H9 (cell line): Measurements from ENCODE around the gene MAEA. TPM values are rescaled to one million over a fixed set of nuclear protein-coding genes. Genes with fewer than 3 reads are reported as not detected.

ENCODE experiments used
- DNase-seq: peaks from one replicate; pipeline ENCODE4 v3.0.0-alpha.2; 2017
- H2AFZ ChIP-seq: one replicate; pipeline ENCODE4 v1.6.1; 2013; ENCODE audit warnings: mild to moderate bottlenecking, low read length, control low read depth, moderate library complexity
- H2AK5ac ChIP-seq: 2 replicates; pipeline ENCODE4 v1.6.1; 2013; ENCODE audit warnings: low read length, control low read depth, mixed read lengths; ENCODE audit not compliant: insufficient read length
- H2BK120ac ChIP-seq: one replicate; pipeline ENCODE4 v1.6.1; 2013; ENCODE audit warnings: low read depth, mild to moderate bottlenecking, low read length, control low read depth, inconsistent platforms; ENCODE audit not compliant: poor library complexity, severe bottlenecking
- H2BK12ac ChIP-seq: 2 replicates; pipeline ENCODE4 v1.6.1; 2013; ENCODE audit warnings: low read length, control low read depth, mixed read lengths, low read depth; ENCODE audit not compliant: insufficient read length
- H2BK15ac ChIP-seq: 2 replicates; pipeline ENCODE4 v1.6.1; 2013; ENCODE audit warnings: low read depth, low read length, control low read depth
- H2BK20ac ChIP-seq: one replicate; pipeline ENCODE4 v1.6.1; 2013; ENCODE audit warnings: low read depth, mild to moderate bottlenecking, low read length, control low read depth, inconsistent platforms; ENCODE audit not compliant: poor library complexity, severe bottlenecking
- H2BK5ac ChIP-seq: 2 replicates; pipeline ENCODE4 v1.6.1; 2013; ENCODE audit warnings: low read length, control low read depth, mixed read lengths; ENCODE audit not compliant: insufficient read length
- H3K14ac ChIP-seq: 2 replicates; pipeline ENCODE4 v1.6.1; 2013; ENCODE audit warnings: low read length, control low read depth; ENCODE audit not compliant: insufficient read depth
- H3K18ac ChIP-seq: 2 replicates; pipeline ENCODE4 v1.6.1; 2013; ENCODE audit warnings: low read depth, mild to moderate bottlenecking, mixed read lengths, low read length, control low read depth; ENCODE audit not compliant: insufficient read length
- H3K23ac ChIP-seq: 2 replicates; pipeline ENCODE4 v1.6.1; 2013; ENCODE audit warnings: low read length, control low read depth, mixed read lengths, low read depth; ENCODE audit not compliant: insufficient read length
- H3K23me2 ChIP-seq: 2 replicates; pipeline ENCODE4 v1.6.1; 2013; ENCODE audit warnings: low read depth, mild to moderate bottlenecking, mixed read lengths, low read length, control low read depth; ENCODE audit not compliant: insufficient read length, poor library complexity, severe bottlenecking
- H3K27ac ChIP-seq: 2 replicates; pipeline ENCODE4 v1.5.1; 2013; ENCODE audit warnings: low read length, control low read depth, mixed read lengths, low read depth; ENCODE audit not compliant: insufficient read length
- H3K27me3 ChIP-seq: 2 replicates; pipeline ENCODE4 v1.6.1; 2013; ENCODE audit warnings: low read length, control low read depth, inconsistent platforms; ENCODE audit not compliant: insufficient read depth
- H3K4ac ChIP-seq: 2 replicates; pipeline ENCODE4 v1.6.1; 2013; ENCODE audit warnings: low read depth, mild to moderate bottlenecking, control low read depth, inconsistent platforms, low read length, moderate library complexity
- H3K4me1 ChIP-seq: 2 replicates; pipeline ENCODE4 v1.6.1; 2013; ENCODE audit warnings: low read length, control low read depth, inconsistent platforms; ENCODE audit not compliant: insufficient read depth
- H3K4me2 ChIP-seq: 2 replicates; pipeline ENCODE4 v1.6.1; 2013; ENCODE audit warnings: low read length, control low read depth, mixed read lengths; ENCODE audit not compliant: insufficient read length, insufficient read depth
- H3K56ac ChIP-seq: 2 replicates; pipeline ENCODE4 v1.6.1; 2013; ENCODE audit warnings: low read depth, mild to moderate bottlenecking, mixed read lengths, low read length, control low read depth; ENCODE audit not compliant: insufficient read length
- H3K79me1 ChIP-seq: 2 replicates; pipeline ENCODE4 v1.6.1; 2013; ENCODE audit warnings: low read depth, mild to moderate bottlenecking, moderate library complexity, low read length, control low read depth, inconsistent platforms; ENCODE audit not compliant: insufficient read depth, poor library complexity, severe bottlenecking
- H3K79me2 ChIP-seq: 2 replicates; pipeline ENCODE4 v1.6.1; 2013; ENCODE audit warnings: low read length, control low read depth, inconsistent platforms; ENCODE audit not compliant: insufficient read depth
- H3K9ac ChIP-seq: 2 replicates; pipeline ENCODE4 v1.6.1; 2013; ENCODE audit warnings: low read length, control low read depth, mixed read lengths; ENCODE audit not compliant: insufficient read length; ENCODE audit errors: extremely low read depth
- H3K9me3 ChIP-seq: one replicate; pipeline ENCODE4 v1.6.1; 2013; ENCODE audit warnings: low read depth, low read length, inconsistent platforms; ENCODE audit not compliant: control insufficient read depth
- H3T11ph ChIP-seq: one replicate; pipeline ENCODE4 v1.6.1; 2013; ENCODE audit warnings: mild to moderate bottlenecking, low read length, control low read depth, inconsistent platforms
- H4K20me1 ChIP-seq: one replicate; pipeline ENCODE4 v1.6.1; 2013; ENCODE audit not compliant: control insufficient read depth, insufficient read length, insufficient read depth
- H4K5ac ChIP-seq: 2 replicates; pipeline ENCODE4 v1.6.1; 2013; ENCODE audit warnings: low read depth, mild to moderate bottlenecking, mixed read lengths, low read length, control low read depth; ENCODE audit not compliant: insufficient read length
- H4K8ac ChIP-seq: replicated peaks from 2 replicates; pipeline ENCODE4 v1.6.1; 2013; ENCODE audit warnings: low read length, control low read depth, mixed read lengths, low read depth; ENCODE audit not compliant: insufficient read length
- H4K91ac ChIP-seq: 2 replicates; pipeline ENCODE4 v1.6.1; 2013; ENCODE audit warnings: low read depth, mild to moderate bottlenecking, moderate library complexity, mixed read lengths, low read length, control low read depth; ENCODE audit not compliant: insufficient read length
- H3K27ac Mint-ChIP-seq, 3 experiments: 2 replicates in 2 of 3; 3 replicates in 1 of 3; pipeline ENCODE4 v1.8.0; 2020 to 2021; ENCODE audit warnings: mixed read lengths in 3 of 3, mild to moderate bottlenecking in 1 of 3, moderate library complexity in 1 of 3
- H3K27me3 Mint-ChIP-seq: 2 replicates; pipeline ENCODE4 v1.8.0; 2021; ENCODE audit warnings: low read depth, mild to moderate bottlenecking, moderate library complexity, mixed read lengths
- H3K36me3 Mint-ChIP-seq, 3 experiments: 2 replicates in 2 of 3; 3 replicates in 1 of 3; pipeline ENCODE4 v1.8.0; 2020 to 2021; ENCODE audit warnings: low read depth in 3 of 3, mixed read lengths in 3 of 3; ENCODE audit not compliant: insufficient read depth in 1 of 3
- H3K4me1 Mint-ChIP-seq, 2 experiments: 2 replicates each; pipeline ENCODE4 v1.8.0; 2020; ENCODE audit warnings: mixed read lengths in 2 of 2
- H3K4me3 Mint-ChIP-seq, 2 experiments: 2 replicates in 1 of 2; 3 replicates in 1 of 2; pipeline ENCODE4 v1.8.0; 2020 to 2021; ENCODE audit warnings: mild to moderate bottlenecking in 2 of 2, mixed read lengths in 2 of 2, moderate library complexity in 1 of 2
- H3K9me3 Mint-ChIP-seq, 2 experiments: 2 replicates in 1 of 2; 3 replicates in 1 of 2; pipeline ENCODE4 v1.8.0; 2020; ENCODE audit warnings: mild to moderate bottlenecking in 2 of 2, mixed read lengths in 2 of 2, moderate library complexity in 1 of 2
- WGBS: extraction: QIAGEN DNeasy Blood & Tissue Kit; methylation state at CpG from one replicate; pipeline ENCODE4 v1.1.7; 2013; ENCODE audit warnings: missing lambda C conversion rate, low lambda C conversion rate, mixed read lengths; ENCODE audit not compliant: insufficient read length; ENCODE audit errors: extremely low coverage; 5-methylcytosine and 5-hydroxymethylcytosine counted together
- total RNA-seq: library from RNA; stranded (reverse); gene quantifications from 2 replicates; pipeline ENCODE4 v1.2.1, GENCODE V29; 2021
- TF ChIP-seq, protein P1 (sequence below): fragments of 200-600 bp; sonication (generic); conservative IDR thresholded peaks from 3 replicates; pipeline ENCODE4 v1.8.0; 2021; ENCODE audit warnings: antibody characterized with exemption, mild to moderate bottlenecking

MAEA gene
- total RNA-seq, 1 experiment from 2014 or later: 85.6 TPM

DNA sequence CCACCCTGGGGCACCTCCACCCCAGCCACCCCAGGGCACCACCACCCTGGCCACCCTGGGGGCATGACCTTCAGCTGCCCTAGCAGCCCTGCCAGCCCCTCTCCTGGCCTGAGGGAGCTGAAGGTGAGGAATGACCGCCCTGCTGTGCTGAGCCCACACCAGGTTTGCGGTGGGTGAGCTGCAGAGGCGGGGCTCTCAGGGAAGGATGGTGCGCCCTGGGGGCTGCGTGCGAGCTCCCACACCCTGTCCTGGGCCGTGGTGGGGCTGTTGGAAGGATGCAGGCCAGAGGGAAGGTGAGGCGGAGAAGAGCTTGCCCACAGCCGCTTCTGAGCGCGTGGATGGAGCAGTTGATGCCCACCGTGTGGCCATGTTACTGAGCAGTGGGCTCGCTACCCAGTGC is 75.1 kb downstream of the MAEA start:
- no peaks in the 10 kb centered on the region for H3K79me2 ChIP-seq
- Mint-ChIP-seq H3K27ac (no peak overlapping the region), H3K36me3 (peaks cover 0 to 3% (median 0%) of the 10 kb centered on the region in 3 experiments; a peak in 3 of 7 replicates), H3K9me3 (no peaks in the 10 kb centered on the region), H3K4me1 (peaks cover 5 to 6% of the 10 kb centered on the region in 2 experiments; a peak in 1 of 4 replicates), H3K27me3 (no peaks in the 10 kb centered on the region), H3K4me3 (no peak overlapping the region)
- no peak overlapping the region for H2AK5ac ChIP-seq
- no peak overlapping the region for H3K4ac ChIP-seq
- no peak overlapping the region for H3T11ph ChIP-seq
- no peaks in the 10 kb centered on the region for H4K20me1 ChIP-seq
- H3K56ac ChIP-seq: no peak overlapping the region
- no peak overlapping the region for H3K27ac ChIP-seq
- H4K8ac ChIP-seq: no peak overlapping the region
- no peaks in the 10 kb centered on the region for H3K79me1 ChIP-seq
- H4K5ac ChIP-seq: no peak overlapping the region
- H3K4me2 ChIP-seq: no peak overlapping the region
- no peaks in the 10 kb centered on the region for H3K23me2 ChIP-seq
- no peak overlapping the region for H2BK120ac ChIP-seq
- H2BK20ac ChIP-seq: no peak overlapping the region
- no peak overlapping the region for H2BK5ac ChIP-seq
- no peak overlapping the region for H3K14ac ChIP-seq
- no peaks in the 10 kb centered on the region for H3K27me3 ChIP-seq
- no peak for DNase-seq
- H2BK12ac ChIP-seq: no peak overlapping the region
- no CpG with 5 or more reads among the region's 13 CpGs for WGBS
- TF ChIP-seq, protein P1, sequence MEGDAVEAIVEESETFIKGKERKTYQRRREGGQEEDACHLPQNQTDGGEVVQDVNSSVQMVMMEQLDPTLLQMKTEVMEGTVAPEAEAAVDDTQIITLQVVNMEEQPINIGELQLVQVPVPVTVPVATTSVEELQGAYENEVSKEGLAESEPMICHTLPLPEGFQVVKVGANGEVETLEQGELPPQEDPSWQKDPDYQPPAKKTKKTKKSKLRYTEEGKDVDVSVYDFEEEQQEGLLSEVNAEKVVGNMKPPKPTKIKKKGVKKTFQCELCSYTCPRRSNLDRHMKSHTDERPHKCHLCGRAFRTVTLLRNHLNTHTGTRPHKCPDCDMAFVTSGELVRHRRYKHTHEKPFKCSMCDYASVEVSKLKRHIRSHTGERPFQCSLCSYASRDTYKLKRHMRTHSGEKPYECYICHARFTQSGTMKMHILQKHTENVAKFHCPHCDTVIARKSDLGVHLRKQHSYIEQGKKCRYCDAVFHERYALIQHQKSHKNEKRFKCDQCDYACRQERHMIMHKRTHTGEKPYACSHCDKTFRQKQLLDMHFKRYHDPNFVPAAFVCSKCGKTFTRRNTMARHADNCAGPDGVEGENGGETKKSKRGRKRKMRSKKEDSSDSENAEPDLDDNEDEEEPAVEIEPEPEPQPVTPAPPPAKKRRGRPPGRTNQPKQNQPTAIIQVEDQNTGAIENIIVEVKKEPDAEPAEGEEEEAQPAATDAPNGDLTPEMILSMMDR: no peak
- no peak overlapping the region for H3K9ac ChIP-seq
- no peaks in the 10 kb centered on the region for H3K4me1 ChIP-seq
- H3K9me3 ChIP-seq: no peaks in the 10 kb centered on the region
- no peak overlapping the region for H3K18ac ChIP-seq
- no peak overlapping the region for H2BK15ac ChIP-seq
- H3K23ac ChIP-seq: no peak overlapping the region
- H4K91ac ChIP-seq: no peak overlapping the region
- no peak overlapping the region for H2AFZ ChIP-seq
